Measurements from ENCODE around the gene ABAT.
"Not testable (repeated sequence)": the region's sequence is repeated elsewhere in the genome, so short reads cannot be mapped to it uniquely, and the experiment has no call there.

ABAT gene

DNA sequence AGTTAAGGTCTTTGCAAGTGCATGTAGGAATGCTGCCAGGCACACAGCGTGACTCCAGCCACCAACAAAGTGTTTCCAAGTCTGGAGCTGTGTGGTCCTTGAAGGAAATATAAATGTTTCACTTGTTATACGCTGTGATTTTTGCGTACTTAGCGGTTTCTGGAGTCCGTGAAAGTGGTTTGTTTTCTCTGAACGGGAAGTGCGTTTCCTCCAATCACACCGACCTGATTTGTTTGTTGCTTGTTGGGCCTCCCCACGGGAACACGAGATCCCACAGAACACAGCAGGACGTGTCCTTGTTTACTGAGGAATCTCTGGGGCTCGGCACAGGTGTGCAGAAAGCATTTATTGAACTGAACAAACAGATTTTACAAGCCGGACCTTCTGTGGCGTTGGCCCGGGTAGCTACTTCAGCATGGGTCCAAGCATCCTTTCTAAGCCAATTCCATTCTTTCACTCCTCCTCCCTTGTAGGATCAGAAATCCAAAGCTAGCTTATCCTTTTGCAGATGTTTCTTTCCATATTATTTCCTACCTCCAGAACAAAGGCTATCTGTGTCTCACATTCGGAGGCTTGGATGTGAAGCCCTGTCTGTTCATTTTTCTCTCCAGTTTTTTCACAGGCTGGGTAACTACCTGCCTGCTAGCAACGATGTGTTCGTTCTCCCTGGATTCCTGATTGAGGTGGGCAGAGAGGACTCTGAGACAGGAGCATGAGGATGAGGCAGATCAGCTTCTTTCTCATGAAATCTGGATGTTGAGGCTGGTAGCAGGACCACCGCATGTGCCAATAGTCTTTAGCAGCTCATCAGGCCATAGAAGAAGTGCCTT is 44.6 kb downstream of the ABAT start:
- DNase-seq: no peak

DNA sequence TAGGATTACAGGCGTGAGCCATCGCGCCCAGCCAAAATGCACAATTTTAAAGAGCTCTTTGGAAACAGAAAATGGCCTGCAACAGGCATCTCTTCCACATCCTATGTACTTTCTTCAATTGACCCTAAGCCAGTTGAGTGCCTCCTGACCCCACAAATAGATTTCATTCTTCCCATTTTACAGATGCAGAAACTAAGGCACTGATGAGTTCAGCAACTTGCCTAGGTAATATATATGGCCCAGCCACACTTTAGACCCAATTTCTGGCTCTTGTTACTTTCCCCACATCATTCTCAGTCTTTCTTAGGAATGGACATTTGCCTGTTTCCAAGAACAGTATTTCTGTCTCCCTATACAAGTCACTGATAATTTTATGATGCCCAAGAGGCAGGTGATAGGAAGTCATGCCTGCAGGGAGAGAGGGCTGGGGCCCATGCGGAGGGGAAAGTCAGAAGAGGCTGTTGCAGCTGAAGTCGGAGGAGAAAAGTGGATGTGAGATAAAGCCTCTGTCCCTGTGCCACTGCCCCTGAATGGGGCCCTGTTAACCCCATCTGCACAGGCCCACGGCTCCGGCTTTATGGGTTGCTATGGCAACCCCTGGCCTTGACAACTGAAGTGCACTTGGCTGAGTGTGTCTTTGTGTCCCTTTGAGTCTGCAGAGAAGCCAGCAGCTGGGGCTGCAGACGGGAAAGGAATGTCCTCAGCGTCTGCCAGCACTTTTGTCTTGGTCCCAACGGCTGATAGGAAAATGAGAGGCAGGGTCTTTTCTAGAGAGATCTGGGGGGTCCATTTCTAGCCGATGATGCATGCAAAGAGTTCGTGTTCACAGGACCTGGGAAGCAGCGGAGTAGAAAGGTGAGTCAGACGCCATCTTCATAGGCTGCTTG is 45.9 kb downstream of the ABAT start:
- no peak for DNase-seq

DNA sequence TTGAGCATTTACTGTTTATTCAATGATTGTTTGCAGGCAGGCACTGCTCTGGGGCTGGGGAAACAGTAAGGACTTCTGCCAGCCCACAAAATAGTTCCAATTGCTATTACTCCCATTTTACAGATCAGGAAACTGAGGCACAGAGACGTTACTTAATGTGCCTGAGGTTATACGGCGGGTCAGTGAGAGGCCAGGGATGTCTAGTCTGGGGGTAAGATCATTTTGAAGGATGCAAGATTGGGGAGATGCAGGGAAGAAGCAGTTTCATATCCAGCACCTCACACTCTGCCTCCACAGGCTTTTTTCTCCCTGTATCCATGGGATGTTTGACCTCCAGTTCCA is 46.5 kb downstream of the ABAT start:
- no peak for DNase-seq

DNA sequence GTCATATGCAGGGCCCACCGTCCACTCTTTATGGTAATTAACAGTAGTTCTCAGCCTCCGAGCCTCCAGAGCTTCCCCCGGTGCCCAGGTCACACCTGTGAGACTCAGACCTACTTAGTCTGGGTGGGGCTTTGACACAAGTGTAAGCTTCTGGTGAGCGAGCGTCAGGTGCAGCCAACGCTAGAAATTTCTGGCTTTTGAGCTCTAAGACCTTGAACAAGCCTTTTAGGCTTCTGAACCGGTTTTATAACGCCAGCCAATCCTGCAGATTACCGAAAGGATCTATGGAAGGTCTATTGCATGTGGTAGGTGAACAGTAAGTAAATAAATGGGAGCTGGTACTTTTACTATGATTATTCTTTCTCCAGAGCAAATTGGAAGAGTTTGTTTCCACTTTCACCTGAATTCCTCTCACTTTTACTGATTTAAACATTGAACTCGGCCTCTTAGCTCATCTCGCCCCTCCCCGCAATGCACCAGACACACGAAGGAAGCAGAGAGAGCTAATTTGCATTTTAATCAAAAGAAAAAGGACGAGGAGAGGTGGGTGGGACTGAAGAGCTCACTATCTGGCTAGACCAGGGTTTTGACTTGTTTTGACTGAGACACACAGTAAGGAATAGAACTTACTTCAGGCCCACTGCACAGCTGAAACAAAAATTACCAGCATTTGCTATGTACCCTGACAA is 47.1 kb downstream of the ABAT start:
- no peak for DNase-seq

DNA sequence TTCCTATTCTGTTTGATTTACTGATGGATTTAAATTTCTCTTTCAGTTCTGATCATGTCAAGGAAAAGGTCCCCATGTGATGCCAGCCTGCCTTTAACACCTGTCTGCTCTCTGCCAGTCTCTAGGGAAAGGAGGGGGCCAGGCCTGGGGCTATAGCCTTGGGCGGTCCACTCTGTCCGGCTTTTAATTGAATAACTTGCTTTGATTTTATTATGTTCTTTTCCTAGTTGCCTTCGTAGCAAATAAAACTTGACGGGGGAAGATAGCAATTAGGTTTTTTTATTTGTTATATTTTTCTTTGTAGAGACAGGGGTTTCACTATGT is 47.6 kb downstream of the ABAT start:
- no peak for DNase-seq

DNA sequence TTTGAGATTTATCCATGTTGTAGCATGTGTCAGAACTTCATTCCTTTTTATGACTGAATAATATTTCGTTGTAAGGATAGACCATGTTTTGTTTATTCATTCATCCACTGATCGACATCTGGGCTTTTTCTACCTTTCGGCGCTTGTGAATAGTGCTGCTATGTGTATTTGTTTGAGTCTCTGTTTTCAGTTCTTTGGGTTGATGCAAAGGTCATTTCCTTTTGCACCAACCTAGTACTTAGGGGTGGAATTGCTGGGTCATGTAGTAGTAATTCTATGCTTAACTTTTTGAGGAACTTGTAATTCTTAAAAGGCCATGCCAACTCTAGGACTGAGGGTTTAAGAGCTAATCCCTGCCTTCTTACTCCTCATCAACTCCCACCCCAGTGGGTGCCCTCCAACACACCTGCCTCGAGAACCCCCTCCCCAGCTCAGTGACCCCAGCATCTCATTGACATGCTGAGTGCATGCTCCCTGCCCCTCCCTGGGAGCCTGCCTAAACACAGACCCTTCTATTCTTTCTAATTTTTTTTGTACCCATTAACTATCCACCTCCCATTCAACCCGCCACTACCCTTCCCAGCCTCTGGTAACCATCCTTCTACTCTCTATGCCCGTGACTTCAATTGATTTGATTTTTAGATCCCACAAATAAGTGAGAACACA is 51.2 kb downstream of the ABAT start:
- DNase-seq: no peak

DNA sequence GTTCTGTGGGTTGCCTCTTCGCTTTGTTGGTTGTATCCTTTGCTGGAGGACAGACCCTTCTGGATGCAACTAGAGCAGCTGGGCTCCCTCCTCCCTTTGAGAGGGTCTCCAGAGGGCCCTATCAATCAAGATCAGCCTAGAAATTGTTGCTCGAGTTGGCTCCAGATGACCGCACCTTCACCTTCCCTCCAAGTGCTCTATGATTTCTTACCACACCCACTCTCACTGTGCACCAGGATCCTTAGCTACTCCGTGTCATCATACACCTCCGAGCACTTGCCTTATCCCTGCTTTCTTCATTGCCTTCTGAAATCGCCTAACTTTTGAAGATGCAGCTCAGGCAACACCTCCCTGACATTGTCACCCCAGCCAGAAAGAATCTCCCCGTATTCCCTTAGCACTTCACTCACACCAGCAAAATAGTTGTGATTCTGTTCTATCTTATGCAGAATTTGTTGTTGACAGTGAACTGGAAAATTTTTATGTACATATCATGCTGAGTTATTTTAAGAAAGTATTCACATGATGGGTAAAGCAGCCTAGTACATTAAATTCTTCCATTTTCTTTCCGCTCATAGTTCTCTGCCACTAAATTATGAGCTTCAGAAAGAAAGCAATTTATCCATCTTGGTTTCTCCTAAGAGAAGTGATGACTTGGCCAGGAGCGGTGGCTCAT is 52.9 kb downstream of the ABAT start:
- DNase-seq: no peak

DNA sequence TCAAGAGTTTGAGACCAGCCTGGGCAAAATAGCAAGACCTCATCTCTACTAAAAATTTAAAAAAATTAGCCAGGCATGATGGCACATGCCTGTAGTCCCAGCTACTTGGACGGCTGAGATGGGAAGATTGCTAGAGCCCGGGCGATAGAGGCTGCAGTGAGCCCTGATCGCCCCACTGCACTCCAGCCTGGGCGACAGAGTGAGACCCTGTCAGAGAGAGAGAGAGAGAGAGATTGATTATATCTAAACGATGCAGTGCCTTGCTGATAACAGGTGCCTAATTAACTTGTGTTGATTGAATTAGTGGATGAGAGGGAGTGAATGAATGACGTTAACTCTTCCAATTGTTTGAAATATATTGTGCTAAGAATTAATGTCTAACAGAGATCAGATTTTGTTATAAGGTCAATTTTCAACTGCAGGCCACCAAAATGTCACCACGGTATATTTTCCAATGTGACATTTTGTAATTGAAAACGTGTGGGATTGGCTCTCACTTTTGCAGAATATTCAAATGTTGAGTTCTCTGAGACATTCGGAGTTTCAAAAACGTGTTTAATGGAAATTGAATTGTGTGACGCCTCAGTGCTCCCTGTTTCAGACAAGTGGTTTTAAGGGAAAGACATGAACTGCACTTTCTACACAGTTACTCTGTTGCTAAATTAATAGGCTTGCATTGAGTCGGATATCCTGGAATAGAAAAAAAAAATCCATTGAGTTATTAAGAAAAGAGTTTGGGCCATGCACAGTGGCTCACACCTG is 53.6 kb downstream of the ABAT start:
- no peak for DNase-seq

DNA sequence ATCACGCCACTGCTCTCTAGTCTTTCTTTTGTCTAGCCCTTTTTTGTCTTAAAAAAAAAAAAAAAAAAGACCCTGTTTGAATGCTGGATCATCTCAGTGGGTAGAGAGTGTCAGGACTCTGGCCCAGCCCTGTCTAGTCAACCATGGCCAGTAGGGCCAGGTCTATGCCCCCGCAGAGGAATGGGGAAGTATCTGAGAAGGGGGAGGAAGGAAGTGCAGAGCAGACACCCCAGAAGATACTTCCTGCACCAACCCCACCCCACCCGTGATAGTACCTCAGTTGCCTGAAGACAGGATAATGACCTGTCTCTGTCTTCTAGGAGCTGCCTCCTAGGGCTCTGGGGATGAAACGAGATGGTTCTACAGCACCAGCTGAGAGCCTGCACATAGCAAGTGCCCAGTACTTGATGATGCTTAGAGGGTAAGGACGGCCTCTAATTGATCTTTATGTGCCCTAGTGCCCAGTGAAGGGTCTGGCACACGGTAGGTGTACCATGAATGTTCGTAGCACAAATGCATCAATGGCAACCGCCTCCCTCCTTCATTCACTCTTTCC is 55.4 kb downstream of the ABAT start:
- DNase-seq: no peak

DNA sequence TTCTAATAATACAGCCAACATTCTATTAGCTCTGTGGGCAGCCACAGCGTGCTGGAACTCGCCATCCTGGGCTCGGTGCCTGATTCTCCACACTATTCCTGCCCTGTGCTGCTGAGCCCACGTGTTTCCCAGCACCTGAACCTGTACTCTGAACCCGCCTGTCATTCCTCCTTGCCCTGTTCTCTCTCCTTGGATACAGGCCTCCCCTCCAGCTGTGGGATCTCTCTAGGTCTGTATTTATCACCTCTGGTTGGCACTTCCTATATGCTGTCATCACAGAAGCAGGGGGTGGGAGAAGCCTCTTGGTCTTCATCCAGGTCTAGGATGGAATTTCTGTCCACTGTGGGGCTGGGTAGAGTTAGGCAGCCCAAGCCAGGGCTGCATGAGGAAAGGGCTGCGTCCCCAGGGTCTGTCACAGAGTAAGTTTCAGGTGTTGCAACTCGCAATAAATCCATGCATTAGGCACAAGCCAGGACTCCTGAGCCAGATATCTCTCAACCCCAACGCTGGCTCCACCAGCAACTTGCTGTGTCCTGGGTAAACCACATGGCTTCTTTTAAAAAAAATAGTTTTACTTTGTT is 56.0 kb downstream of the ABAT start:
- no peak for DNase-seq

DNA sequence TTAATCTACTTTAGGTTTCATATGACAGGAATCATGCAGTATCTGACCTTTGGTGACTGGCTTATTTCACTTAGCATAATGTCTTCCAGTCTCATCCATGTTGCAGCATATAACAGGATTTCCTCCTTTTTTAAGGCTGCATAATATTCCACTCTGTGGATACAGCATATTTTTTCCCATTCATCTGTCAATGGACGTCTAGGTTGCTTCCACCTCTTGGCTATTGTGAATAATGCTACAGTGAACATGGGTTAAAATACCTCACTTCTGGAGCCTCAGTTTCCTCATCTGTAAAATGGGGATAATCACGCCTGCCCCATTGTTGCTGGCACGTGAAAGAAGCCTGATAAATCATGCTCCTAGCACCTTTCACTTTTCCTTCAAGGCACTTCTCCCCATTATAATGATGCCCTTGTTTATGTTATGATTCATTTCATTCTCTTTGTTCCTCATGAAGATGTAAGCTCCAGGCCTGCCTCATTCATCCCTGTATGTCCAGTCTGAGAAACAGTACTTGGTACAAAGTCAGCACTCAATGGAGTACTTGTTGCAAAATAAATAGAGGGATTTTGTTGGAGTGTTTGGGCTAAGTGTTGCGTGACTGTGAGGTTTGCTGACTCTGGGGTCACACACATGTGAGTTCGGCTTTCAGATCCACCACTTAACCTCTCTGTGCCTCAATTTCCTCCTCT is 59.6 kb downstream of the ABAT start:
- DNase-seq: no peak

DNA sequence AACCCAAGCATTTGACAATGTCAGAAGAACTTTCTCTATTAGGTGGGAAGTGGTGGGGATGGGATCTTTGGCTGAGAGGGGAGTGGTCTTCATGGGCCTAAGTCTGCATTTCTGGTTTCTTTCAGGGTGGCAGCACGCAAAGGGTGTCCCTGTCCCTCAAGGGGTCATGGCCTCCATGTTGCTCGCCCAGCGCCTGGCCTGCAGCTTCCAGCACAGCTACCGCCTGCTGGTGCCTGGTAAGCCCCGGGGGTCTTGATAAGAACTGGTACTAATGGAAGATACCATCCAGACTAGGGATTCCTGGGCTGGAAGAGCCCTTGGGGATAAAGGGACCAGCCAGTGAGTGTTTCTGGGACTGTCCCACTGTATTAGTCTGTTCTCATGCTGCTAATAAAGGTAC is 61.2 kb downstream of the ABAT start:
- no peak for DNase-seq

DNA sequence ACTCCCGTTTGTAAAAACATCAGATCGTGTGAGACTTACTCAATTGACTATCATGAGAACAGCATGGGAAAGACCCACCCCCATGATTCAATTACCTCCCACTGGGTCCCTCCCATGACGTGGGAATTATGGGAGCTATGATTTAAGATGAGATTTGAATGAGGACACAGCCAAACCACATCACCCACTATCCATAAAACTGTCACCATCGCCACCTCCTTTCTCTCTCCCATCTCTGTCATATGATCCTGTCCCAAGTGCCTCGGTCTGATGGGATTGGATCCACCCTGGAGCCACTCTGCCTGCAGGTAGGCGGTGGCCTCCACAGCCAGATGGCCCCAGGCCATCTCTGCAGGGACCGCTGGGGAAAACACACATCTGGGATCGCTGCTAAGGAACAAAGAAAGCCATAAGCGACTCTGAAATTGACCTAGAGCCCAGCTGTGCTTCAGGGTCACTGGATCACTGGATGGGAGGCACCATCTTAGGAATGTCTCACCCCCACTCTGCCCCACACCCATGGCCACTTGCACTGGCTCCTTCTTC is 61.8 kb downstream of the ABAT start:
- no peak for DNase-seq

DNA sequence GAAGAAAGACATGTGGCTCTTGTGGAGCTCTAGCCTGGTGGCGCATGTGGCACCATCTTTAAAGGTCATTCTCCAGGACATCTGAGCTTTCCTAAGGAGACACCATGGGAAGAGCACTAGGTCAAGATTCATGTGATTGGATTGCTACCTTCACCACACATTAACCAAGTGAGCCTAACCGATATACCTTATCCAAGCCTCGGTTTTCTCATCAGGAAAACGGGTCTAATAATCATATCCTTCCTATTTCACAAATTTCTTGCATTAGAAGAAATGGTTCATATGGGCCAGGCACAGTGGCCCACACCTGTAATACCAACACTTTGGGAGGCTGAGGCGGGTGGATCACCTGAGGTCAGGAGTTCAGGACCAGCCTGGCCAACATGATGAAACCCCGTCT is 64.7 kb downstream of the ABAT start:
- DNase-seq: no peak

DNA sequence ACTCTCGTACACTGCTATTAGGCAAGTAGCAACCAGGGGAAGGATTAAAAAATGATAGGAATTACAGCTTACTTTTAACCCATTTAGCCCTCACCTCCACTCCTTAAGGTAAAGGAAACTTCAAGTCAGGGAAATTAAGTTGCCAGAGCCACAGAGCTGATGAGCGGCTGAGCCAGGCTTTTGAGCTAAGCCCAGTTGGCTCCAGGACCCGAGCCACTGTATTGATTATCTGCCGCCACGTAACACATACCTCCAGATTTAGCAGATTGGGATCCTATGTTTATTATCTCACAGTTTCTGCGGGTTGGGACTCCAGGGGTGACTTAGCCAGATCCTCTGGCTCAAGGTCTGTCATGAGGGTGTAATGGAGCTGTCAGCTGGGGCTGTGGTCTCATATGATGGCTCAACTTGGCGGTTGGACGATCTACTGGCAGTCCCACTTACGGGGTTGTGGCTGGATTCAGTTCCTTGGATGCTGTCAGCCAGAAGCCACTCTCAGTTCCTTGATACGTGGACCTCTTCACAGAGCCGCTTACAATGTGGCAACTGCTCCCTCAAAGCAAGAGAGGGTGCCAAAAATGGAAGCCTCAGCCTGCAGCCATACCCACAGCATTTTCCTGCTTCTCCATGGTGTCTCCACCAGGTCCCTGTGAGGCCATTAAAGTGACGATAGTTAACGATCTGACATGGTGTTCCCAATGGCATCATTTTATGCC is 65.7 kb downstream of the ABAT start:
- no peak for DNase-seq

DNA sequence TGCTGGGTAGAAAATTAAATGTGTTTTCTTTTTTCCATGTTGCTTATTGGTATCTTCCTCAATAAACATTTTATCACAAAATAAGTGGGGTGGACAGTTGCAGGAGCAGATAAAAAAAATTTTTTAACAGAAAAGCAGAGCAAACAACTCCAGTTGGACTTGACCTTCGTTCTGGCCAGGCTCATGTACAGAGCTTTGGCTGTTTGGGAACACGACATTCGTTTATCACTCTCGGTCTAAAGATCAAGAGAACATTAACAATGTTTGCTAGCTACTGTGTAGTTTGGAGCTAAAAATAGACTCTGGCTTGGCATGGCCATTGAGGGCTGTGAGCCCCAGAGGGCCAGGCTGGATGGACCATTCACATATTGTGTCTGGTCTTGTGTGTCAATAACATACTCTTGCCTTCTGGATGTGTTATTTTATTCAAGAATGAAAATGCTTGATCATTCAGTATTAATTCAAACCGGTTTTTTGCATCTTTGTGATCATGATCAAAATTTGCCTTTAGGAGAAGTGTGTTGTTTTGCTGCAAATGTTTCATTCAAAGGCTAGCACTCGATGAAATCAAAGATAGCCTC is 66.4 kb downstream of the ABAT start:
- no peak for DNase-seq

DNA sequence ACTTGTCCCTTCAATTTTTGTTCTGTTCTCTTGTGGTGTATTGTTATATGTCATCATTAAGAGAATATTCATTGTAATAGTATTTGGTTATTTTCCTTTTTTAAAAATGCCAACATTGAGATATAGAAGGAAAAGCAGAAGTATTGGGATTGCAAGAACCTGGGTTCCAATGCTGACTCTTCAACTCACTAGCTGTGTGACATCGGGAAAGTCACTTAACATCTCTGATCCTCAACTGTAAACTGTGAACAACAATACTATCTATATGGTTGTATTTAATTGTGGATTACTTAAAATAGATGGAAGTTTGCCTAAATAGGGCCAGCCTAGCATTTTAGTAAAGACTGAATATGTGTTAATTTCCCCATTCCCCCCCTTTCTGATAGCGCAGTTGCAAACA is 67.2 kb downstream of the ABAT start:
- no peak for DNase-seq

DNA sequence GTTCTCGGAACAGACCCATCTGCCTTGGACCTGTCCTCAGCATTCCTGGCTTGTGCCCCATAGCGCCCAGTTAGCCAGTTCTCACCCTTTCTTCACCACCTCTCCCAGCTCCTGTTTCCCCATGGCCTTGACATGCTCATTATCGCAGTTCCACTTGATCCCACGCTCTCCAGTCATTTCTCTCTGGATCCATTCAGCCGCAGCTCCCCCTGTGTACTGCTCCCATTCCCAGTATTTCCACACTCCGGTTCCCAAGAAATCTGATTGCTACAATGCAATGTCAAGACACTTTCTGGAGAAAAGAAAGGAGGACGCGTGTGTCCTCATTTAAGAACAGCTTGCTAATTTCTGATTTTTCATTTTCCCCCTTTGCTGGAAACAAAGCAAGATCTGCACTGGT is 67.7 kb downstream of the ABAT start:
- DNase-seq: no peak

DNA sequence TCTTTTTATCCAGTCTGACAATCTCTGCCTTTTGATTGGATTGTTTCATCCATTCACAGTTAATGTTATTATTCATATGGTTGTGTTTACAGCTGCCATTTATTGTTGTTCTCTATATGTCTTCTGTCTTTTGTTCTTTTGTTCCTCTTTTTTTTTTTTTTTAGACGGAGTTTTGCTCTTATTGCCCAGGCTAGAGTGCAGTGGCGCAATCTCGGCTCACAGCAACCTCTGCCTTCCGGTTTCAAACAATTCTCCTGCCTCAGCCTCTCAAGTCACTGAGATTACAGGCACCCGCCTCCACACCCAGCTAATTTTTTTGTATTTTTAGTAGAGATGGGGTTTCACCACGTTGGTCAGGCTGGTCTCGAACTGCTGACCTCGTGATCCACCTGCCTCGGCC is 74.5 kb downstream of the ABAT start:
- DNase-seq: not testable (repeated sequence)

Data from fibroblast of upper back skin (primary cell).